Stimulated activated CD8-positive, alpha-beta memory T cell treated with anti-CD3 and anti-CD28 coated beads, Interleukin-4, amount 100 ng/mL, for 4 hours (primary cell): ENCODE data around the gene CCDC13.

Experiments
- DNase-seq, 2 donors: peaks; one replicate each; pipeline ENCODE4 v3.0.0-alpha.2; 2020; ENCODE audit warnings: low read depth in 2 of 2, low spot score in 1 of 2

CCDC13 gene

DNA sequence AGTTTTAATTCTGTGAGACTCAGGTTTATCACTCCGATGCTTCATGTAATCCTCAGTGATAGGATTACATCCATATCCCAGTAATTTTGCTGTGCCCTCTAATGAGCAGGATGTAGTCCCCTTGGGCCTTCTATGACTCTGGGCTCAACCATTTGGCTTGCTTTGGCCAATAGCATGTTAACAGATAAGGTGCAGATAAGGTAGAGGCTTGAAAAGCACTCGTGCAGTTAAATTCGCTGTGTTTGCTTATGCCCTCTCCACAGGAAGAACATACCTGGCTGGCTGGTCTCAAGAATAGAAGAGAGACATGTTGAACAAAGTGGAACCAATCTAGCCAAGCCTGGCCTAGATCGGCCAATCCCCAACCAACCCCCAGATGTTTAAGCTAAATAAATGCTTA is 20.1 kb downstream of the CCDC13 start:
- no peak for DNase-seq

DNA sequence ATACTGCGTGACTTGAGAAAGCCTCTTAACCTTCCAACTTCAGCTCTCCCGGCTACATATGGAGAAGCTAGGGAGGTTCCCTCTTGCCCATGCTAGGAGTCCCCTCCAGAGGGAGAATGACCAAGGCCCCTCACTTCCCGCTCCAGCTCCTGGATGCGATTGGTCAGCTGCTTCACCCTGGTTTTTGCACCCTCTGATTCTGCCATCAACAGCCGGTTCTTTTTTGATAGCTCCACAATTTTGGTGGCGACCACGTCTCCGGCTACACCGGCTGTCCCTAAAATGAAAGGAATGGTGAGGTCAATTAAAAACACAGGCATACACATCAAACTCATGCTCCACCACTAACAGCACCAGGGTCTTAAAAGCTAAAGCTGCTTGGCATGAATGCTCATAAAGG is 20.6 kb downstream of the CCDC13 start:
- no peak for DNase-seq

DNA sequence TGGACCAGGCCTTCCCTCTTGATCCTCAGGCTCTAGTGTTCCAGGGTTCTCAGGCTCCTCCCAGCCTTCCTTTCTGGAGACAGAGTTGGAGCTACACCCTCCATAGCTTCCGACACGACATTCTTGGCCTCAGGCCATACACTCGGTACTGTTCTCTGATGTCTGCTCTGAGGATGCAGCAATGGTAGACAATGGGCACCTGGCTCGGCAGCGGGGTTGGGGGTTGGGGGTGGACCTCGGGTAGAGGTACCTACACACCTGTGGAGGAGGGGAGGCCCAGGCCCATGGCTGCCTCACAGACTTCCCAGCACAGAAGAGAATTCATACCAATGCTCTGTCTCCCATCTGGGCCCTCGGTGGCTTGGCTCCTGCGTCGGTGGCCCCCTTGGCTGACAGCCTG is 21.4 kb downstream of the CCDC13 start:
- DNase-seq, result no peak

DNA sequence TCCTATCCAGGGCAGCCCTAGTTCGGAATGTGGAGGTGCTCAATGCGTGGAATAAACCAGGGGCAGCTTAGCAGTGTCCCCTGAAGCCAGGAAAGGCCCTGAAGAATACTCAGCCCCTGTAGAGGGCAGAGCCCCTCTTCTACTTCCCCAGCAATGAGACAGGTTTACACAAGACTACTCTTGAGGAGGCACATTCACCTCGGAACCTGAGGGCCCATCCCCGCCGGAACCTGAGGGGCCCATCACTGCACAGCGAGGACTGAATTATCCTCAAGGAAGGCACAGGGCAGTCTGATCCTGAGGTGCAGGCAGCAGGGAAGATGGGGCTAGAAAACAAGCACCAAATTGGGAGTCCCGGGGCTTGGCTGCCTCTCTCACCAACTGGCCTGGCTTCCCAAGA is 22.2 kb downstream of the CCDC13 start:
- no peak for DNase-seq

DNA sequence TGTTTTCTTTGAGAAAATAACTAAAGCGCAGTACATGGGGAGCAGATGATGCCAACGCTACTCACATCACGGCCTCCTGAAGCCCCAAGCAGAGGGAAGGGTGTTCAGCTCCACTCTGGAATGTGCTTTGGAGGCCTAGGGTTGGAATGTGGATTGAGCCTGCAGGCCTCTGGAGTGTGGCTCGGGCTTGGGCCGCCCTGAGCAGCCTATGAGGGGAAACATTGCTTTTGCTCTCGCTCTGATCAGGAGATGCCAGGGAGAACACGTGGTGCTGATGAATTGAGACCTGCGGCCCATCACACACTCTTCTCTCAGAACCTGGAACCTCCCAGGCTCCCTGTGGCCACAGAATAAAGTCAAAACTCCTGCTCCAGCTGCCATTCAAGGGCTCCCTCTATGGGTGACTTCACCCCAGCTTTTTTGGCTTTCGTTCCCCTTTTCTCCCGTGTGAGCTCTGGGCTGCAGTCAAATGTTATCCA is 23.3 kb downstream of the CCDC13 start:
- DNase-seq, result no peak

DNA sequence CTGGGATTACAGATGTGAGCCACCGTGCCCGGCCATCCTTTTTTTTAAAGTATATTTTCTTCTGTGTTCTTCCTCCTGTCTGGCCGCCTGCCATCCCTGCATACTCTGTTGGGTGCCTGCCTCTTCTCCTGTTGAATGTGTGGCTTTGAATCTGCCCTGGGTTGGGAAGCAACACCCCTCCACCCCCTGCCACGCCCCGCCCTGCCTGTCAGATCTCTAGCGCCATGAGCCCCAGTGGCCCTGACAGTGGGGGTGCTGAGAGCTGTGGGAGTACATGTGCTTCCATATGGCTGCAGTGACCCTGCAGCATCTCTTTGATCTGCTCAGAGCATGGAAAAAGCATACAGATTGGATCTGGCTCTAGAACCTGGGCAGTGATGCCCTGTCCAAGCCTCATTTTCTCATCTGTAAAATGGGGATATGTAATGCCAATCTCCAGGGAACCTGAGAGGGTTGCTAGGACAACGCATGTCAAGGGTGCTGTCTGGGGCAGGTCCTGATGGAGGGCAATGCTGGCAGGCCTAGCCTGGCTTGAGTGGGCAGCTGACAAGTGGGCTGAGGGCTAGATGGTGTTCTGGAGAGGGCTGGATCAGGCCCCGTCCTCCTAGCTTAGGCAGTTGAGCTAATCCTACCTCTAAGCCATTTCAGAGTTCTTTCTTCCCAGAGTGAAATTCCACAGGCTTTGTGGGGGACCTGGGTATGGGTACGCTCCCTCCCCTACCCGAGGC is 23.9 kb downstream of the CCDC13 start:
- DNase-seq, result no peak

- no peak for DNase-seq
These were observed 25.5 kb downstream of the CCDC13 start for GRCh38 chr3:42747581-42747980.

GRCh38 chr3:42746455-42747450 is 26.3 kb downstream of the CCDC13 start:
- DNase-seq, result no peak

DNA sequence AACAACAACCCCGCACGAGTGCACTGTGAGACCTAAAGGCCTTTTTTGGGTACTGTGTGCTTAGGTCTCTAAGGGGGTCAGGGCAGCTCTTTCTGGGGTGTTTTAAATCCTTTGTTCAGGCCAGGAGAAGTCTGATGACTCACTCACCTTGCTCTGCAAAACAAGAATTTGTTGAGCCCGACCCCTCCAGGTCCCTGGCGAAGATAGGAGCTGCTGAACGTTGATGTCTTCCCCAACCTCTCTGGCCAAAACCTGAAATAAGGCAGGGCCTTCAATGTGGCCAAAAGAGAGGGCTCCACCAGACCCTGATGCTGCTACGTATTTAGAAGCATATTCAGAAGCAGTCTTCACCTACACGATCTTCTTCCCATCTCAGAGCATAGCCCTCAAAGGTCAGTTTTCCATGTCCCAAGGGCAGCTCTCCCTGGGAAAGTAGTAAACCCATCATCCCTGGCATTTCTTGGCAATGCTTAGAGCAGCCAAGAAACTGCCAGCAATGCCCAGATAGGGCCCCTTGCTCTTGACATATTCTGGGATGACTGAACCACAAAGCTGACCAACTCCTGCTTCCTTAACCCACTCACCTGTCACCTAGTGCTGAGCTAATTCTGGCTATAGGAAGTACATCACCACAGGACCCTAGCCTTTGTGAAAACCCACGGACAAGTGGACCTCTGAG is 27.1 kb downstream of the CCDC13 start:
- no peak for DNase-seq

DNA sequence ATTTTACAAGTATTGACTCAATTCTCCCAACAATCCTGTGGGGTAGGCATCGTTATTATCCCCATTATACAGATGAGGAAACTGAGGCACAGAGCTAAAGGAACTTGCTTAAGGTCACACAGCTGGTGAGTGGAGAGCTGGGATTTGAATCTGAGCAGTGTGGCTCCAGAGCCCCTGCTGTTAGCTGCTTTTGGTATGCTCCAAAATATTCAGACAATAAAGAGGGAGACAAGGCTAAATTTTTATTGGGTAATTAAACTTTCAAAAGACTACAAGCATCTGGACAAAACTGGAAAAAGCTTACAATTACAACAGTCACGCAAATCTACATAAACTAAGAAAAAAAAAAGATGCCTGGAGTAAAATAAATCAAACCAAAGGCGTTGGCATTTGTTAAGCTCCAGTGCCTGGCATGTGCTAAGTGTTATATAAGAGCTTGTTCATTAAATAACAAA is 27.7 kb downstream of the CCDC13 start:
- no peak for DNase-seq

DNA sequence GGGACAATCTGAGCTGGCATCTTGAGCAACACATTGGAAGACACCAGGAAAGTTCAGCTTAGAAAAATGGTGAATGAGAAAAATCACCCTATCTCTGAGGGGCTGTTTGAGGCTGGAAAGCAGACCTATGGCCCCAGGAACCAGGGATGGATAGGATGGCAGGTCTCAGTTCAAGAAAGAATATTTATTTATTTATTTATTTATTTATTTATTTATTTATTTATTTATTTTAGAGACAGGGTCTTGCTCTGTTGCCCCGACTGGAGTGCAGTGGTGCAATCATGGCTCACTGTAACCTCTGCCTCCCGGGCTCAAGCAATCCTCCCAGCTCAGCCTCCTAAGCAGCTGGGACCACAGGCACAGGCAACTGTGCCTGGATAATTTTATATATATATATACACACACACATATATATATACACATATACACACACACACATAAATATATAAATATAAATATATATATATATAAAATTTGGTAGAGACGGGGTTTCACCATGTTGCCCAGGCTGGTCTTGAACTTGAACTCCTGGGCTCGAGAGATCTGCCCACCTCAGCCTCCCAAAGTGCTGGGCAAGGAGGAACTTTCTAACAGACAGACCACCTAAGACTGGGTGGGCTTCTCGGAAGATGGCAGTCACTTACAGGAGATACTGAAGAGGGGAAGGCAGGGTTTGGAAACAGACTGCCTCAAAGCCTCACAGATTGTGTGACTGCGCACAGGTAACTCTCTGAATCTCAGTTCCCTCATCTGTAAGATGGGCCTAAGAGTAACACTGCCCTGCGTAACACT is 29.7 kb downstream of the CCDC13 start:
- DNase-seq, result no peak

DNA sequence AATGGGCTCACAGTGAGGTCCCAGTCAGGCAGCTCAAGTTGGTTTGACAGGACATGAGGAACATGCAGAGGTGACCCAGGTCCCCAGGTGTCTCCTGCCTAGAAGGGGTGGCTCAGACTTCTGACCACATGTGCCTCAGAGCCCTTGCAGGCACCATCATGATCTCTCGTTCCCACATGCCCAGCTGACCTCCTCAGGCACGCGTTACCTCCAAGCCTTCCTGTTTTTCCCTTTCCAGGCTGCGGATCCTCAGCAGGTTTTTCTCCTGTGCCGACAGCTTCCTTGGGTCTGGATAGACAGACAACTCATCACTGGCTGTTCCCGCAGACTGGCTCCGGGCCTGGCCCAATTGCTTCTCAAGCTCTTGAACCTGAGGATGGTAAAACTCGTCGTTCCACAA is 30.4 kb downstream of the CCDC13 start:
- no peak for DNase-seq

DNA sequence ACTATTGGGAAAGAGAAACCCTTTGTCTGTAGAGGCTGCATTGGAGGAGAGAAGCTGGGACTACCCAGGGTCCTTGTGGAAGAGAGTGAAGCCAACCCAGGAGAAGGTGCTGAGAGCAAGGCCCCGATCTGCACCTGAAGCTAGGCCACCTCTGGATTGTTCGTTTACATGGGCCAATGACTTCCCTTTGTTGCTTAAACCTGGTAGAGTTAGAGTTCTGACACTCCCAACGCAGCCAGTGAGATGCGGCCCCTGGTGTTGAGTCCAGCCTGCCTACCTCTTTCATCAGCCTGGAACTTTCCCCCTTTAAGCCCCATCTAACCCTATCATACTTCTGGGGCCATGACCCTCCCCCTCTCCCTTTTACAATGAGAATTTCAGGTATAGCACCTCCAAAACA is 30.8 kb downstream of the CCDC13 start:
- DNase-seq, result no peak

- no peak for DNase-seq
These were observed 31.3 kb downstream of the CCDC13 start for GRCh38 chr3:42741796-42742195.

DNA sequence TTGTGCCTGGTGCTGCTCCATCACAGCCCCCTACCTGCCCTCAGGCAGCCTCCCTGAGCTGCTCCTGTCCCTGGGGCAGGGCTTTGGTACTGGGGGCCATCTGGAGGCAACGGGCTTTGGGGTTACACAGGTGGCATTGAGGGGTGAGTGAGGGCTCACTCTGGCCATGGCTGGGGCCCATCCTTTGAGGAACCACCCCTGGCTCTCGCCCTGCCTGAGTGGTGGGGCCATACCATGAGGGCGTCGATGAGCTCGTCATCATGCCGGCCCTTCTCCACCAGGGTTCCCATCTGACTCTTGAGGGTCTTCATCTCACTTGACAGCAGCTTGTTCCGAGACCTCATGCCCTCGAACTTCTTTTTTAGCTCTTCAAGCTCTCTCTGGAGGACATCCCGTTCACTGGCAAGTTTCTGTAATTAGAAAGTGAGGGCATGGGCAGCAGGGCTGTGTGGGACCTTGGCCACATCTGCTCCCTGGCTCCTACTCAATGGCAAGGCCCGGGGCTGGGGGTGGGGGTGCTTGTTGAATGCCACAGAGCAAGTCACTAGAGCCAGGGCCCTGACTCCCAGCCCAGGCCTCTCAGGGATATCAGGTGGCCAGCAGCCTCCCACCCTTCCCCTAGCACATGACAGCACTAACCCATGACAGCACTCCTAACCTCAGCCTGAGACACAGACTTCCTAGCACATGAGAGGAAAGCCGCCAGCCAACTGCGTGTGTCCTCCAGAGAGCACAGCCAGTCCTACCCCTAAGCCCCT is 33.5 kb downstream of the CCDC13 start:
- no peak for DNase-seq

- no peak for DNase-seq
These were observed 36.5 kb downstream of the CCDC13 start for GRCh38 chr3:42736531-42736930.

GRCh38 chr3:42736081-42736480 is 37.0 kb downstream of the CCDC13 start:
- DNase-seq, result no peak

GRCh38 chr3:42735615-42736014 is 37.4 kb downstream of the CCDC13 start:
- no peak for DNase-seq

DNA sequence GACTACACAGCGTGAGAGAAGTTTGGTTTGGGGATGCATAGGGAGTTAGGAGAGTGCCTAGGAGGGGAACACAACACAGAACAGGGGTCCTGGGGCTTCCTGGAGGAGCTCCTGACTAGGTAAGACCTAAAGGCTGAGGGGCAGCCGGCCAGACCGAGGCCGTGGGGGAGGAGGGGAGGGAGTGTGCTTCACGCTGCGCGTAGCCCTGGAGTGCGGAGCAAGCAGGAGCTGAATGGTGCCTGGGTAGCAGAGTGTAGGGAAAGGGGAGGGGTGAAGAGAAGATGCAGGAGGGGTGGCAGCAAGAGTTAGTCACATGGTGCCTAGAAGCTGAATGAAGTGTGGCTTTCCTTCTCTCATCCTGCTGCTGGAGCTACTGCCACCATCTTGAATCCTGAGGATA is 38.0 kb downstream of the CCDC13 start:
- DNase-seq, result no peak

- DNase-seq, result no peak
These were observed 38.7 kb downstream of the CCDC13 start for GRCh38 chr3:42734263-42734860.
